HG02884 (cell line): ENCODE measurements around the gene SFT2D1.

Experiments
- ATAC-seq: cut with Tn5 transposase; IDR thresholded peaks from one replicate; pipeline ENCODE4 v1.9.1; 2021; ENCODE audit warnings: mild to moderate bottlenecking, moderate library complexity; ENCODE audit not compliant: unreplicated experiment

Gene SFT2D1

GRCh38 chr6:166335378-166336302 is 6.7 kb downstream of the SFT2D1 start:
- ATAC-seq = peak; percentile 38

- ATAC-seq = no peak
Measured at GRCh38 chr6:166334878-166335277, 7.5 kb downstream of the SFT2D1 start.

DNA sequence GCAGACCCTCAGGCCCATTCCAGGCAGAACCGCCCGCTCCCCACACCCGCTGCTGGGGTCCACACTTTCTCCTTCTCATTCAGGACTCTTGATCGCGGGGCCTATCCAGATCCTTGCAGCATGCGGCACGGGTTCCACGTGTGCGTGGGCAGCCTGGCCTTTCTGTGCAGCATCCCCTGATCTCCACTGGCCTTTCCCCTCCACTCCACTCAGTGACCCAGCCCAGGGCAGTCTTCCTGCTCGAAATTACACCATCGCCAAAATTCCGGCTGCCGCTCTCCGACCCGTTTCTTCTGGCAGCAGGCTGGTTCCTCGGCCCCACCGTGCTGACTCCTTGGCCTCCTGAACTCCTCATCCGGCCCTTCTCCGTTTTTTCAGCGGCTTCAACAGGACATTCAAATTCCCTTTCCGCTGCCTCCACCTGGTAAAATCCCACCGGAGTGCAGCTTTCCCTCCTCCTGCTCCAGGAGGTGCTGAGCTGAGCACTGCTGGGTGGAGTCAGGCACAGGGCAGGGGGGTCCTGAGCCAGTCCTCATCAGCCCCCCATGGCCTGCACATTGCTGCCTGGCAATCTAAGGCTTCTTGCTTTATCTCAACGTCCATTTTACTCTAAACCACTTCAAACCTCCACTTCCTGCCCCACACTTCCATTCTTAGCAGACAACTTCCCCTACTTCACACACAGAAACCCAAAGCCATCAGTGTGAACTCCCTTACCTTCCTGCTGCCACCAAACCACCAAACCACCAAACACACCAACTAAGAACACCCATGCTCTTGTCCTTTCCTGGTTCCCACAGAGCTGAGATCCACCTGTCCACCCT is 9.0 kb downstream of the SFT2D1 start:
- ATAC-seq = peak; percentile 77

DNA sequence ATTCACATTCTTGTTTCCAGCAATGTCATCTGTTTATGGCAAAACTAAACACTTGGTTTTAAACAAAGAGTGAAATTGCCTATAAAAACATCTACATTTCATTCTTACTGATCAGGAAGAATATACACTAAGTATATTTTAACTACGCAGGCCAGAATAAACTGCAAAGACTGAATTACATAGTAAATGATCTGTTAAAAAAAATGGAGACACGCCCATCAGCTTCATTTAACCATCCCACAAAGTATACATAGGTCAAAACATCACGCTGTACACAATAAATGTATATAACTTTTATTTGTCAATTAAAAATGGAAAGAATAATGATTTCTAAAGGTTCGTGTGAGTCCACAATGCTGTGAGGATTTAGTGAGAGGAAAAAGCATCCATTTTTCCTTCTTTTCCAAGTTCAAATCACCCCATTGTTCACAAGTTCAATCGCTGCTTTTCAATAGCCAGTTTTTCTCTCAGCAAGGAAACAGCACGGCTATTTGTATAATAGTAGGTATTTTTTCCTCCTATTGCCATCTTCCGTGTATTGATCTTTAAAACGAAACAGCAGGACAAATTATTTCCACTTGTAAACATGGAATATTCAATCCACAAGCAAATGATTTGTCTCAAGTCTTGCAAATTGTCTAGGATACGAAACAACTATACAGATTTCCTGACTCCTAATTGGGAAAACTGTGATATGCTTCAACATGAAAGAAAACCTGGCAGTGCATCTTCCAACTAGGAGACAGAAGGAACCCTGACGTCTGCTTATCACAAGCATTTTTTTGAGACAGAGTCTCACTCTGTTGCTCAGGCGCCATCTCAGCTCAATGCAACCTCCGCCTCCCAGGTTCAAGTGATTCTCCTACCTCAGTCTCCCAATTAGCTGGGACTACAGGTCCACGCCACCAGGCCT is 10.6 kb downstream of the SFT2D1 start:
- ATAC-seq = no peak

DNA sequence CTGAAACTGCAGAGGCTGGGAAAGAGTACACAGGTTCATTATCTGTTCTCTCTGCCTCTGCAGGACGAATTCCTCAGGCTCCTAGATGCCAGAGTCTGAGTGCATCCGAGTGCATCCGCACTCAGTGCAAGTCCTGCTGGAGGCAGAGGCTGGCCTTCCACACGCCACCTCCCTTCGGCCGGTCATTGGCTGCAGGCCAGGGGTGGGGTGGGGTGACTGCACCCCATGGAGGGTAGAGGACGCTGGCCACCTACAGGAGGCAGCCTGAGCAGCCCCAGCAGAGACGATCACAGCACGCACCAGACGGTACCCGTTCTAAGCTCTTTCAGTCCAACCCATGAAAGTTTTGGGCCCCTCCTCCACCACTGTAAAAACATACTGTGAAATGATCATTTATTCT is 11.7 kb downstream of the SFT2D1 start:
- ATAC-seq = no peak

- peak; percentile 79 for ATAC-seq
Measured at GRCh38 chr6:166325383-166326042, 16.8 kb downstream of the SFT2D1 start.

DNA sequence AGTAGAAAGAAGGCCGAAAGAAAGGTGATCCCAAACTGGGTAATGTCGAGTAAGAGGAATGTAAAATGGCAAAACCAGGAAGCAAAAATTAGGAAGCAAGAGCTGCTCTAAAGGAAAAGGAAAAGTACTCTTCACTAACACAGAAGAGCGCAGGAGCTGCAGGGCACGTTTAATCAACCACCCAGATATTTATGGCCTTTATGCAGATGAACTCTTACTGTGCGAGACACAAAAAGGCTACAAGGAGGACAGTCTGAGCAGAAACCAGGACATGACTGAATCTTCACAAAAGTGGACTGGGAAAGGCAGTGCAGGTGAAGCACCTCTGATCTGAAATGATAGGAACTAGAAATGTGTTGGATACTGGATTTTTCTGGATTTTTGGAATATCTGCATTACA is 18.9 kb downstream of the SFT2D1 start:
- ATAC-seq = no peak

GRCh38 chr6:166318649-166319600 is 23.4 kb downstream of the SFT2D1 start:
- no peak for ATAC-seq

DNA sequence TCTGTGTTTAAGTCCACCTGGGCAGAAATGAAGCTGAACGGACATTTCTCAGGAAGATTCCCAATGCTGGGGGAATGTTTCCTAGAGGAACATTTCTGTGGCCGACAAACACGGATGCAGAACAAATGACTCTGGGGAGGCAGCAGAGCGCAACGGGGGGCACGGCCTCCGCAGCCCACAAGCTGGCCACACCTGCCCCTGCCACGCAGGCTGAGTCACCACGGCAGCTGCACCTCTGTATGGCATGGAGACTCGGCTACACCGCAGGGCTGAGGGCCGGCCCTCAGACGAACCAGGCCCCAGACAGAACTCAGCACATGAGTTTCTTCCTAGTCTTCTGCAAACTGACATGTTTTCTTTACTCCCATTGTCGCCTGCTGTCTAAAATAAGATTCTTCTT is 24.1 kb downstream of the SFT2D1 start:
- ATAC-seq = no peak

DNA sequence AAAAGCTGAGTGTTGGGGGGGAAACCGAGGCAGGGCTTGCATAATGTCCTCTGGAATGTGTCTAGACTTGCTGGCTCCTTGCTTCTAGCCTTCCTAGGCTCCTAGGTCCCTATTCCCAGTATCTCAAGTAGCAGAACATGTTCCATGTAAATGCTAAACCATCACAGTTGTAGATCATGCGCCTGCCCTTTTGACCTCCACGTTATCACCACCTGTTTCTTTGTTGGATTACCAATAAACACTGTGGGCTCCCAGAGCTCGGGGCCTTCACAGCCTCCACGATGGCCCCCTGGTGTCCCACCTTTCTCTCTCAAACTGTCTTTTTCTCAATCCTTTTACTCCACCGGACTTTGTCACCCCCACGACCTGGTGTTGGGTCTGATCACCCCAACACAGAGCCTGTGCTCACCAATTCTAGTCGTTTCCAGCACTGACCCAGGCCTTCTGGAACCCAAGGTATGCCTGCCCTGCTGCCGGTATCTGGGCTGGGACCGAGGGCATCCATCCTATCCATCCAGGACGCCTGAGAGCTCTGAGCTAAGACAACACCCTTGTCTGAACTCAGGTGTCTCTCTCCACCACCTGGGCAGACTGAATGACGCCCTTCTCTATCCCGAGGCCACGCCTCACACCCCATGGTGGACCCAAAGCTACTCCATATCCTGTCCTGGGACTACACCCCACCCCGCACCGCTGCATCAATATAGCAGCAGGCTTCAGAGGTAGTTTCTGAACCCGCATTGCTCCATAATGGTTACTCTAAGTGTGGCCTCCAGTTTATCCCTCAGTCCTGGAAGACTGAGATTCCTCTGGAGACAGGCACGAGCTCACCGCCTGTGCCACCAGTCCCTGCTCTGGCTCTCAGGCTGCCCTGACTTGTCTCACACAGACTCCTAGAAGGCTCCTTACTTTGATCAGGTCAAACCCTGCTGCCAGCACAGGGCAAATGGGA is 24.8 kb downstream of the SFT2D1 start:
- no peak for ATAC-seq

DNA sequence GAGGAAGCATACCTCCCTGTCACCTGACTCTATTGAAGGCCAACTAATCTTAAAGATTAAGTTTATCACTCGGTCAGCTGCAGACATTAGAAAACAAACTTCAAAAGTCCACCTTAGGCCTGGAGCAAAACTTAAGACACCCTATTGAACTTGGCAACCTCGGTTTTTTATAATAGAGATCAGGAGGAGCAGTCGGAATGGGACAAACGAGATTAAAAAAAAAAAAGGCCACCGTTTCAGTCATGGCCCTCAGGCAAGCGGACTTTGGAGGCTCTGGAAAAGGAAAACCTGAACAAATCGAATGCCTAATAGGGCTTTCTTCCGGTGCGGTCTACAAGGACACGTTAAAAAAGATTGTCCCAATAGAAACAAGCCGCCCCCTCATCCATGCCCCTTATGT is 26.9 kb downstream of the SFT2D1 start:
- ATAC-seq = no peak

GRCh38 chr6:166314454-166314853 is 27.9 kb downstream of the SFT2D1 start:
- ATAC-seq = no peak

- peak; percentile 66 for ATAC-seq
Measured at GRCh38 chr6:166313255-166314070, 28.9 kb downstream of the SFT2D1 start.

GRCh38 chr6:166312832-166313231 is 29.5 kb downstream of the SFT2D1 start:
- no peak for ATAC-seq

DNA sequence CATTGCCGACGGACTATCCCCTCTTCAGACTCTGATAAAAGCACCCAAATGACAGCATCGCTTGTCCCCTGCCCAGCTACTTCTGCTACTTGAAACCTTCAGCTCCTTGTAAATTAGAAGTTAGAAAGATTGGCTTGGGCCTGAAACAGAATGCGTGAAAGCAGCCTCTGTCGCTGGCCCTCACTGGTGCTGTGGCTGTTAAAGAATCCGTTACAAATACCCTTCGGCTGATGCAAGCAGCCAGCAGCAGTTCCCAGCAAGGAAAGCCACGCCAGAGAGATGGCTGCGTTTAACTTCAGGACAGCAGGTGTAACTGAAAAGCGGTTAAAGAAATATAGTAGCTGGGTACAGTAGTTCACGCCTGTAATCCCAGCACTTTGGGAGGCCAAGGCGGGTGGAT is 31.7 kb downstream of the SFT2D1 start:
- no peak for ATAC-seq

- no peak for ATAC-seq
Measured at GRCh38 chr6:166309977-166310376, 32.4 kb downstream of the SFT2D1 start.
